T-helper 1 cell treated with Interleukin-12 subunit alpha and Interleukin-12 subunit beta and Interleukin-4 antibody, amounts not matched to agents 30 μg/mL and 1 μg/mL, for 36 hours (primary cell): Measurements from ENCODE around the gene KIF20B.

Source experiments
- H3K27ac Mint-ChIP-seq: one replicate; pipeline ENCODE4 v1.8.0; 2021; ENCODE audit warnings: mild to moderate bottlenecking, mixed read lengths
- H3K27me3 Mint-ChIP-seq: one replicate; pipeline ENCODE4 v1.8.0; 2021; ENCODE audit warnings: low read depth, mixed read lengths
- H3K36me3 Mint-ChIP-seq: one replicate; pipeline ENCODE4 v1.8.0; 2021; ENCODE audit warnings: low read depth, mixed read lengths
- H3K4me1 Mint-ChIP-seq: one replicate; pipeline ENCODE4 v1.8.0; 2021; ENCODE audit warnings: low read depth, mixed read lengths
- H3K4me3 Mint-ChIP-seq: one replicate; pipeline ENCODE4 v1.8.0; 2021; ENCODE audit warnings: mild to moderate bottlenecking, moderate library complexity, mixed read lengths
- H3K9me3 Mint-ChIP-seq: one replicate; pipeline ENCODE4 v1.8.0; 2021; ENCODE audit warnings: mixed read lengths

The KIF20B gene

GRCh38 chr10:89776665-89777064, 75.3 kb downstream of the KIF20B start:
- Mint-ChIP-seq H3K27ac (no peak overlapping the region), H3K4me3 (no peak overlapping the region), H3K36me3 (peaks cover 45% of the 10 kb centered on the region), H3K9me3 (no peaks in the 10 kb centered on the region), H3K4me1 (peaks cover 1% of the 10 kb centered on the region), H3K27me3 (no peaks in the 10 kb centered on the region)

DNA sequence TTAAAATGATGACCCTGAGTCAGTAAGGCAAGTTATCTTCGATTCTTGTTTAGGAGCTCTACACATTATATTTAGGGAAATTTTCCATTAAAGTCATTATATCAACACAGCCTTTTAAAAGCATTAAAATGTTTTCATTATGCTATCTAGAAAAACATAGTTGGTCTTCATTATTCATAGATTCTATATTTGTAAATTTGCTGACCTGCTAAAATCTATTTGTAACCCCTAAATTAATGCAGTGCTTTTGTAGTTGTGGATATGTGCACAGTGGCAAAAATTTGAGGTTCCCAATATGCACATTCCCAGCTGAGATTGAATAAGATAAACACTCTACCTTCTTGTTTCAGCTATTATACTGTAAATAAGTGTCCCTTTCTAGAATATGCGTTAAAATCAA, 81.1 kb downstream of the KIF20B start:
- no peak overlapping the region for H3K27ac Mint-ChIP-seq
- peaks cover 25% of the 10 kb centered on the region for H3K36me3 Mint-ChIP-seq
- H3K27me3 Mint-ChIP-seq, result no peaks in the 10 kb centered on the region
- H3K9me3 Mint-ChIP-seq, result no peaks in the 10 kb centered on the region
- peaks cover 3% of the 10 kb centered on the region for H3K4me1 Mint-ChIP-seq
- H3K4me3 Mint-ChIP-seq, result no peak overlapping the region

DNA sequence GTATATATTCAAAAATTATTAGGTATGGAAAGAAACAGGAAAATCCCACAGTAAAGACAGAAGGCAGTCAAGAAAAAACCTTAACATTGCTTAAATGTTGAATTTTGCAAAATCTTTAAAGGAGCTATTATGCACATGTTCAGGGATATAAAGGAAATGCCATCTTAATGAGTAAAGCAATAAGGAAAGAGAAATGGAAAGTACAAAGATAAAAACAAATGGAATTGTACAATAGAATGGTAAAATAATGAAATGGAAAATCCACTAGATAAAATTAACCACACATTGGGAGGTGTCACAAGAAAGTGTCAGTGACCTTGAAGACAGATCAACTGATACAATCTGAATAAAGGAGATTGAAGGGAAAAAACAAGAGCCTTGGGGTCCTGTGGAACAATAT, 82.0 kb downstream of the KIF20B start:
- Mint-ChIP-seq H3K36me3 (peaks cover 19% of the 10 kb centered on the region), H3K4me3 (no peak overlapping the region), H3K4me1 (peaks cover 3% of the 10 kb centered on the region)

GRCh38 chr10:89785095-89785494, 83.7 kb downstream of the KIF20B start:
- Mint-ChIP-seq H3K36me3 (peaks cover 10% of the 10 kb centered on the region), H3K27ac (no peak overlapping the region), H3K4me3 (no peak overlapping the region), H3K27me3 (no peaks in the 10 kb centered on the region), H3K4me1 (peaks cover 10% of the 10 kb centered on the region), H3K9me3 (no peaks in the 10 kb centered on the region)

More for the DNA sequence above, 82.0 kb downstream of the KIF20B start:
- H3K9me3 Mint-ChIP-seq, result no peaks in the 10 kb centered on the region
- H3K27ac Mint-ChIP-seq, result no peak overlapping the region
- H3K27me3 Mint-ChIP-seq, result no peaks in the 10 kb centered on the region

GRCh38 chr10:89789188-89789877, 87.9 kb downstream of the KIF20B start:
- H3K4me3 Mint-ChIP-seq, result no peak overlapping the region
- H3K36me3 Mint-ChIP-seq, result no peaks in the 10 kb centered on the region
- no peak overlapping the region for H3K27ac Mint-ChIP-seq
- H3K4me1 Mint-ChIP-seq, result peaks cover 9% of the 10 kb centered on the region
- H3K9me3 Mint-ChIP-seq, result no peaks in the 10 kb centered on the region
- no peaks in the 10 kb centered on the region for H3K27me3 Mint-ChIP-seq

DNA sequence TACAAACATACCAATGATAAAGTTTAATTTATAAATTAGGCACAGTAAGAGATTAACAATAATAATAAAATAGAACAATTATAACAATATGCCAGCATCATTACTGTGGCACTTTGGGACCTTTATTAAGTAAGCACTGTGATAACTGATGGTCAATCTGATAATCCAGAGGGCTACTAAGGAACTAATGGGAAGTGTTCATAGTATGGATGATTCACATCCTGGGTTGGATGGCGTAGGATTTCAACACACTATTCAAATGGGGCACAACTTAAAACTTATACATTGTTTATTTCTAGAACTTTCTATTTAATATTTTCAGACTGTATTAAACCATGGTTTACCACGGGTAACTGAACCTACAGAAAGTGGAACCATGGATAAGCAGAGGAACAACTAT, 90.8 kb downstream of the KIF20B start:
- Mint-ChIP-seq H3K4me3 (no peak overlapping the region), H3K4me1 (peaks cover 9% of the 10 kb centered on the region), H3K9me3 (no peaks in the 10 kb centered on the region), H3K27ac (no peak overlapping the region), H3K27me3 (no peaks in the 10 kb centered on the region), H3K36me3 (no peaks in the 10 kb centered on the region)

DNA sequence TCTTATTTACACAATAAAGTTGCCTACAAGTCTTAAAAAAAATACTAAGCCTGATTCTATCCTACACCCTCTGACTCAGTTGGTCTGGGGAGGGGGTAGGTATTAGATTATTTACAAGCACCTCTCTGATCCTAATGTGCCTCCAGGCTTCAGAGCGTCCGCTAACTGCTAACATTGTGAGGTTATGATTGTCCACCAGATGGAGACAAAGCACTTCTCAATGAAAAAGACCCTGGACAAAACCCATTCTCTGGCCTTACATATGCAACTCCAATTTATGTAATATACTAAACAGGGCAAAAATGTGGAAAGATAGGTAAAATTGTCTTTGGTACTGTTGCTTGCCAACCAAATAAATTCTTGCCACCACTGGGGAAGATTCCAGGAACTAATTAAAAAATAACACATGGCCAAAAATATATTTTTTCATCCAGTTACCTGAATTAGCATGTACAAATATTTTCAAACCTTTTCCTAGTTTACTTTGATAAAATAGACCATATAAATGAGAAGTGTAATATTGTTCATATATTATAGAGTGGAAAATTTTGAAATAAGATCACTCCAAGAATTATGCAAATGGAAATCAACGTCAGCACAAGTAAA, 92.4 kb downstream of the KIF20B start:
- Mint-ChIP-seq H3K36me3 (no peaks in the 10 kb centered on the region), H3K4me3 (no peak overlapping the region), H3K9me3 (no peaks in the 10 kb centered on the region), H3K27ac (no peak overlapping the region), H3K27me3 (no peaks in the 10 kb centered on the region), H3K4me1 (peaks cover 8% of the 10 kb centered on the region)

DNA sequence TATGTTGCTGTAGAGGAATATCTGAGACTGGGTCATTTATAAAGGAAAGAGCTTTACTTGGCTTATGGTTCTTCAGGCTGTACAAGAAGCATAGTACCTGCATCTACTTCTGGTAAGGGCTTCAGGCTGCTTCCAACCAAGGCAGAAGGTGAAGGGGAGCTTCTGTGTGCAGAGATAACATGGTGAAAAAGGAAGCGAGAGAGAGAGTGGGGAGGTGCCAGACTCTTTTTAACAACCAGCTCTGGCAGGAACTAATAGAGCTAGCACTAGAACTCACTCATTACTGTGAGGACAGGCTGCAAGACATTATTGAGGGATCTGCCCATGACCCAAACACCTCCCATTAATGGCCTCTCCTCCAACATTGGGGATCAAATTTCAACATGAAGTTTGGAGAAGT, 94.5 kb downstream of the KIF20B start:
- Mint-ChIP-seq H3K27ac (no peak overlapping the region), H3K4me3 (no peak overlapping the region), H3K9me3 (no peaks in the 10 kb centered on the region)

GRCh38 chr10:89798092-89798491, 96.7 kb downstream of the KIF20B start:
- Mint-ChIP-seq H3K36me3 (no peaks in the 10 kb centered on the region), H3K27ac (no peak overlapping the region), H3K4me1 (peaks cover 2% of the 10 kb centered on the region), H3K27me3 (peaks cover 3% of the 10 kb centered on the region), H3K9me3 (no peaks in the 10 kb centered on the region), H3K4me3 (no peak overlapping the region)

More for the DNA sequence above, 94.5 kb downstream of the KIF20B start:
- Mint-ChIP-seq H3K27me3 (peaks cover 3% of the 10 kb centered on the region), H3K4me1 (peaks cover 2% of the 10 kb centered on the region), H3K36me3 (no peaks in the 10 kb centered on the region)

DNA sequence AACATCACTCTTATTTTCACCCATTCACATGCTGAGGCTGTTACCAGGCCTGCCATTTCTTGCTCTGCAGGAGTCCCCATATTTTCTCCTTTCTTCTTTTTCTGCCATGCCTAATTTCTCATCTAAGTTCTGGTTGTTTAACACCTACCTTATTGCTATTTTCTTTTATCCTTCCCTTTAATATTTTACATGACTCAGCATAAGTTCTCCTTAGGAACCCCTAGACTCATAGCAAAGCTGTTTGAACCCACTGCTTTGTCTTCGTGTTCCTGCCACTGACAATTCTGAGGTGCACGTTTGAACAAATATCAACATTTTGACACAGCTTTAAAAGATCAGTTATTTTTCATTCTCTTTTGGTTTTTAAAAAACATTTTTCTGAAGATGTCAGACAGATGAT, 98.2 kb downstream of the KIF20B start:
- peaks cover 3% of the 10 kb centered on the region for H3K27me3 Mint-ChIP-seq

GRCh38 chr10:89805599-89806013, 104.2 kb downstream of the KIF20B start:
- Mint-ChIP-seq H3K27me3 (peaks cover 15% of the 10 kb centered on the region), H3K36me3 (no peaks in the 10 kb centered on the region), H3K4me1 (peaks cover 14% of the 10 kb centered on the region), H3K4me3 (no peak overlapping the region), H3K27ac (no peak overlapping the region), H3K9me3 (no peaks in the 10 kb centered on the region)

More for the DNA sequence above, 98.2 kb downstream of the KIF20B start:
- Mint-ChIP-seq H3K4me3 (no peak overlapping the region), H3K4me1 (peaks cover 4% of the 10 kb centered on the region), H3K9me3 (no peaks in the 10 kb centered on the region), H3K36me3 (no peaks in the 10 kb centered on the region), H3K27ac (no peak overlapping the region)

DNA sequence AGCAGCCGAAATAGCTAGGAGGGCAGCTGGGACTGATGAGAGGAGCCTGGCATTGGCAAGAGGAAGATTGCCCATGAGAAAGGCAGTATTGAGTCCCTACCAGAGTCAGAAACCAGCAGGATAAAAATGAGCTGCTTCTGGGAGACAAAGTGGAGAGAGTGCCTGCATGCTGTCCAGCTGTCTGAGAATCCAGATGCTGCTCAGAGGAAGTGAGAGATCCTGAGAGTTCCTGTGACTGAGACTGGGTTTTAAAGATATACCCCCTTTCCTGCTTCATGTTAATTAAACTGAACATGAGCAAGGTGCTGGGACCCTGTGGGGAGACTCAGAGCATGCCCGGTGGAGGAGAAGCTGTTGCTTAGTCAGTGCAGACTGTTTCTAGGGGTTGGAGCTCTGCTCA, 107.5 kb downstream of the KIF20B start:
- no peaks in the 10 kb centered on the region for H3K9me3 Mint-ChIP-seq
- peaks cover 28% of the 10 kb centered on the region for H3K27me3 Mint-ChIP-seq
- peaks cover 10% of the 10 kb centered on the region for H3K4me1 Mint-ChIP-seq
- H3K27ac Mint-ChIP-seq, result no peak overlapping the region
- no peaks in the 10 kb centered on the region for H3K36me3 Mint-ChIP-seq
- no peak overlapping the region for H3K4me3 Mint-ChIP-seq

DNA sequence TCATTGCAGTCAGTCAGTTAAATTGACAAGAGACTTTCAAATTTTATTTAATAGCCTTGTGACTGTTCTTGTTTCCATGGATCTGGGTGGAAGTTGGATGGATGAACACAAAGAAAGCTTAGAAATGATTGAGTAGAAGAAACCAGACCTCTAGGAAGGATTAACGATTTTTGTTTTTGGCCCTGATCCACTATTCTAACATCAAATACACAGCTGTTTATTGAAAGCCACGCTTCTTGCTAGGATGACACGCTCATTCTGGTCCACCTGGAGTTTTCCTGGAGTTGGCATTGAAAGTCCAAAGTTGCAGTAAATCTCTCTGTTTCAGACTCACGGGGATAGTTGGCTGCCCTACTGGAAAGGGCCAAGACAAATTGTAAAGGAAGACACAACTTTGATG, 108.4 kb downstream of the KIF20B start:
- H3K9me3 Mint-ChIP-seq, result no peaks in the 10 kb centered on the region
- H3K4me1 Mint-ChIP-seq, result peaks cover 10% of the 10 kb centered on the region
- H3K27me3 Mint-ChIP-seq, result peaks cover 30% of the 10 kb centered on the region
- H3K4me3 Mint-ChIP-seq, result no peak overlapping the region
- H3K27ac Mint-ChIP-seq, result no peak overlapping the region
- H3K36me3 Mint-ChIP-seq, result no peaks in the 10 kb centered on the region

GRCh38 chr10:89810908-89811525, 109.6 kb downstream of the KIF20B start:
- H3K36me3 Mint-ChIP-seq, result no peaks in the 10 kb centered on the region

GRCh38 chr10:89813546-89813945, 112.2 kb downstream of the KIF20B start:
- Mint-ChIP-seq H3K4me1 (no peaks in the 10 kb centered on the region), H3K27me3 (peaks cover 30% of the 10 kb centered on the region), H3K9me3 (no peaks in the 10 kb centered on the region), H3K36me3 (no peaks in the 10 kb centered on the region), H3K4me3 (no peak overlapping the region), H3K27ac (no peak overlapping the region)

More at GRCh38 chr10:89810908-89811525, 109.6 kb downstream of the KIF20B start:
- Mint-ChIP-seq H3K9me3 (no peaks in the 10 kb centered on the region), H3K27me3 (peaks cover 30% of the 10 kb centered on the region), H3K27ac (no peak overlapping the region), H3K4me1 (peaks cover 3% of the 10 kb centered on the region), H3K4me3 (no peak overlapping the region)
